Smooth muscle cell (in vitro differentiated cells): ENCODE measurements around the gene RBMS3. TPM values are rescaled to one million over a fixed set of nuclear protein-coding genes. Genes with fewer than 3 reads are reported as not detected.

ENCODE experiments used
- DNase-seq: peaks from one replicate; lab custom pipeline; 2025; ENCODE audit not compliant: unreplicated experiment; lab: John Stamatoyannopoulos, UW
- H2AFZ ChIP-seq: fragments of 200-600 bp; sonication (generic); 2 replicates; pipeline ENCODE4 v1.6.0; 2016; ENCODE audit warnings: antibody characterized with exemption, low read depth, mild to moderate bottlenecking
- H3F3A ChIP-seq: fragments of 200-600 bp; sonication (generic); 2 replicates; pipeline ENCODE4 v1.6.0; 2017; ENCODE audit warnings: antibody characterized with exemption, low read depth
- H3K27ac ChIP-seq: fragments of 200-600 bp; sonication (generic); 2 replicates; pipeline ENCODE4 v1.5.1; 2016; ENCODE audit warnings: low read depth, mild to moderate bottlenecking
- H3K27me3 ChIP-seq: fragments of 200-600 bp; sonication (generic); 2 replicates; pipeline ENCODE4 v1.6.1; 2016; ENCODE audit warnings: low read depth, mild to moderate bottlenecking
- H3K36me3 ChIP-seq: fragments of 200-600 bp; sonication (generic); 2 replicates; pipeline ENCODE4 v1.5.1; 2016; ENCODE audit warnings: low read depth
- H3K4me1 ChIP-seq: fragments of 200-600 bp; sonication (generic); 2 replicates; pipeline ENCODE4 v1.5.1; 2016; ENCODE audit warnings: low read depth
- H3K4me2 ChIP-seq: fragments of 200-600 bp; sonication (generic); 2 replicates; pipeline ENCODE4 v1.6.0; 2016; ENCODE audit warnings: mild to moderate bottlenecking
- H3K4me3 ChIP-seq: fragments of 200-600 bp; sonication (generic); 2 replicates; pipeline ENCODE4 v1.5.1; 2016; ENCODE audit warnings: mild to moderate bottlenecking
- H3K79me2 ChIP-seq: fragments of 200-600 bp; sonication (generic); 2 replicates; pipeline ENCODE4 v1.6.0; 2016; ENCODE audit warnings: low read depth, mild to moderate bottlenecking
- H3K9ac ChIP-seq: fragments of 200-600 bp; sonication (generic); 2 replicates; pipeline ENCODE4 v1.6.0; 2016; ENCODE audit warnings: low read depth
- H3K9me3 ChIP-seq: fragments of 200-600 bp; sonication (generic); replicated peaks from 2 replicates; pipeline ENCODE4 v1.5.1; 2016; ENCODE audit warnings: low read depth
- H4K20me1 ChIP-seq: fragments of 200-600 bp; sonication (generic); 2 replicates; pipeline ENCODE4 v1.6.0; 2016; ENCODE audit warnings: low read depth
- CTCF ChIP-seq: fragments of 200-600 bp; sonication (generic); IDR thresholded peaks from 2 replicates; pipeline ENCODE4 v1.5.1; 2017; ENCODE audit warnings: borderline replicate concordance, mild to moderate bottlenecking, antibody characterized with exemption; ENCODE audit not compliant: insufficient read depth, poor library complexity, severe bottlenecking
- WGBS: methylation state at CpG from one replicate; pipeline ENCODE4 v1.1.7; 2016; ENCODE audit warnings: low lambda C conversion rate; 5-methylcytosine and 5-hydroxymethylcytosine counted together
- polyA plus RNA-seq: library from polyadenylated mRNA; unstranded; fragments of >200 nt; fragmentation: Nextera tagmentation; extraction: Ambion mirVana; gene quantifications from 2 replicates; pipeline ENCODE4 v1.2.1, GENCODE V29; 2016
- total RNA-seq: library from RNA; depleted of rRNA; stranded (reverse); fragments of >200 nt; gene quantifications from 2 replicates; pipeline ENCODE4 v1.2.3, GENCODE V29; 2014

RBMS3 gene
- total and polyA plus RNA-seq, 2 experiments from 2014 or later, result 42.9 to 50.6 TPM

GRCh38 chr3:29313981-29314726 is 33.3 kb downstream of the RBMS3 start:
- no peak overlapping the region for H3K4me2 ChIP-seq
- H3K4me3 ChIP-seq, result no peak overlapping the region
- H3K9ac ChIP-seq, result no peak overlapping the region
- H2AFZ ChIP-seq, result no peak overlapping the region
- peak overlapping the region; percentile 17 for H3K27ac ChIP-seq
- DNase-seq, result no peak
- no peak for TF ChIP-seq CTCF
- no peaks in the 10 kb centered on the region for H3K27me3 ChIP-seq
- peaks cover 100% of the 10 kb centered on the region for H3K79me2 ChIP-seq
- WGBS, result 63% methylated on average over 1 of the region's 1 CpG
- no peaks in the 10 kb centered on the region for H3K36me3 ChIP-seq
- peaks cover 10% of the 10 kb centered on the region for H3K4me1 ChIP-seq
- no peaks in the 10 kb centered on the region for H3K9me3 ChIP-seq
- no peaks in the 10 kb centered on the region for H3F3A ChIP-seq
- H4K20me1 ChIP-seq, result peaks cover 57% of the 10 kb centered on the region

- H3K9me3 ChIP-seq, result no peaks in the 10 kb centered on the region
- H3K36me3 ChIP-seq, result no peaks in the 10 kb centered on the region
- no peak overlapping the region for H3K4me2 ChIP-seq
- peaks cover 57% of the 10 kb centered on the region for H4K20me1 ChIP-seq
- no peak overlapping the region for H3K9ac ChIP-seq
- no peaks in the 10 kb centered on the region for H3F3A ChIP-seq
- H2AFZ ChIP-seq, result no peak overlapping the region
- H3K27ac ChIP-seq, result peak overlapping the region; percentile 17
- TF ChIP-seq CTCF, result no peak
- peaks cover 100% of the 10 kb centered on the region for H3K79me2 ChIP-seq
- DNase-seq, result no peak
- no peak overlapping the region for H3K4me3 ChIP-seq
- H3K4me1 ChIP-seq, result peaks cover 10% of the 10 kb centered on the region
- H3K27me3 ChIP-seq, result no peaks in the 10 kb centered on the region
These were observed 33.8 kb downstream of the RBMS3 start for GRCh38 chr3:29314727-29315088.

- peaks cover 50% of the 10 kb centered on the region for H4K20me1 ChIP-seq
- DNase-seq, result no peak
- no peaks in the 10 kb centered on the region for H3K36me3 ChIP-seq
- H3K9me3 ChIP-seq, result no peaks in the 10 kb centered on the region
- no peak overlapping the region for H3K9ac ChIP-seq
- peak overlapping the region; percentile 25 for H3K27ac ChIP-seq
- H3K79me2 ChIP-seq, result peaks cover 100% of the 10 kb centered on the region
- H3F3A ChIP-seq, result no peaks in the 10 kb centered on the region
- TF ChIP-seq CTCF, result no peak
- H3K4me1 ChIP-seq, result peaks cover 10% of the 10 kb centered on the region
- H3K27me3 ChIP-seq, result no peaks in the 10 kb centered on the region
- H3K4me3 ChIP-seq, result no peak overlapping the region
- peak overlapping the region; percentile 56 for H3K4me2 ChIP-seq
- WGBS, result 14% methylated on average over 1 of the region's 1 CpG
- no peak overlapping the region for H2AFZ ChIP-seq
These were observed 36.8 kb downstream of the RBMS3 start for GRCh38 chr3:29317659-29318173.

GRCh38 chr3:29318251-29318650 is 37.4 kb downstream of the RBMS3 start:
- Histone ChIP-seq H3K79me2 (peaks cover 100% of the 10 kb centered on the region), H3K4me2 (peak overlapping the region; percentile 56), H3K27me3 (no peaks in the 10 kb centered on the region), H3K36me3 (no peaks in the 10 kb centered on the region), H2AFZ (no peak overlapping the region), H3K4me1 (peaks cover 10% of the 10 kb centered on the region), H3K9me3 (no peaks in the 10 kb centered on the region), H3F3A (no peaks in the 10 kb centered on the region), H3K4me3 (no peak overlapping the region), H3K27ac (peak overlapping the region; percentile 25), H3K9ac (no peak overlapping the region), H4K20me1 (peaks cover 48% of the 10 kb centered on the region)
- no peak for TF ChIP-seq CTCF
- 93% methylated on average over 3 of the region's 3 CpGs for WGBS
- no peak for DNase-seq
